WTC11 (cell line): ENCODE data around the gene ABHD10.

Source experiments
- CTCF ChIP-seq: fragments of 200-600 bp; IDR thresholded peaks from 2 replicates; pipeline ENCODE4 v1.8.0; 2022; ENCODE audit warnings: antibody characterized with exemption
- E2F4 ChIP-seq: sonication (generic); formaldehyde crosslinking; IDR thresholded peaks from 2 replicates; pipeline ENCODE4 v1.8.1; 2022; ENCODE audit warnings: low read depth, mild to moderate bottlenecking, moderate library complexity, missing genetic modification reagents, borderline replicate concordance
- HMGA2 ChIP-seq: fragments of 250-450 bp; sonication (Bioruptor Pico); IDR thresholded peaks from 2 replicates; pipeline ENCODE4 v1.4.0; 2021; ENCODE audit warnings: mild to moderate bottlenecking, moderate library complexity
- JAZF1 ChIP-seq: fragments of 250-450 bp; sonication (Bioruptor Pico); IDR thresholded peaks from 2 replicates; pipeline ENCODE4 v1.9.0; 2021; ENCODE audit warnings: moderate library complexity, mild to moderate bottlenecking, inconsistent platforms
- KAT7 ChIP-seq: sonication (generic); formaldehyde crosslinking; IDR thresholded peaks from 2 replicates; pipeline ENCODE4 v1.8.1; 2023; ENCODE audit warnings: missing genetic modification reagents, mild to moderate bottlenecking, borderline replicate concordance
- MYBL2 ChIP-seq: sonication (generic); formaldehyde crosslinking; IDR thresholded peaks from 2 replicates; pipeline ENCODE4 v1.8.1; 2023; ENCODE audit warnings: mild to moderate bottlenecking, moderate library complexity, missing genetic modification reagents
- NR2C2 ChIP-seq: sonication (generic); formaldehyde crosslinking; IDR thresholded peaks from 2 replicates; pipeline ENCODE4 v1.8.0; 2022; ENCODE audit warnings: mild to moderate bottlenecking, missing genetic modification reagents
- SMAD3 ChIP-seq: sonication (generic); formaldehyde crosslinking; IDR thresholded peaks from 2 replicates; pipeline ENCODE4 v1.8.0; 2022; ENCODE audit warnings: missing genetic modification reagents, mild to moderate bottlenecking, borderline replicate concordance
- TP53 ChIP-seq: sonication (generic); formaldehyde crosslinking; IDR thresholded peaks from 2 replicates; pipeline ENCODE4 v1.8.1; 2023; ENCODE audit warnings: mild to moderate bottlenecking, missing genetic modification reagents
- ZNF121 ChIP-seq: sonication (generic); formaldehyde crosslinking; IDR thresholded peaks from 2 replicates; pipeline ENCODE4 v1.8.0; 2023; ENCODE audit warnings: missing genetic modification reagents
- ZNF317 ChIP-seq: sonication (generic); formaldehyde crosslinking; IDR thresholded peaks from 2 replicates; pipeline ENCODE4 v1.8.1; 2023; ENCODE audit warnings: low read depth, mild to moderate bottlenecking, moderate library complexity, missing genetic modification reagents, borderline replicate concordance
- ZNF512 ChIP-seq: sonication (generic); formaldehyde crosslinking; IDR thresholded peaks from 2 replicates; pipeline ENCODE4 v1.8.1; 2022; ENCODE audit warnings: missing genetic modification reagents, borderline replicate concordance
- TF ChIP-seq, protein P1 (sequence below): sonication (generic); formaldehyde crosslinking; conservative IDR thresholded peaks from 2 replicates; pipeline ENCODE4 v1.8.1; 2022; ENCODE audit warnings: mild to moderate bottlenecking, missing genetic modification reagents
- TF ChIP-seq, protein P2 (sequence below): sonication (generic); formaldehyde crosslinking; IDR thresholded peaks from 2 replicates; pipeline ENCODE4 v1.8.0; 2022; ENCODE audit warnings: mild to moderate bottlenecking, missing genetic modification reagents

DNA sequence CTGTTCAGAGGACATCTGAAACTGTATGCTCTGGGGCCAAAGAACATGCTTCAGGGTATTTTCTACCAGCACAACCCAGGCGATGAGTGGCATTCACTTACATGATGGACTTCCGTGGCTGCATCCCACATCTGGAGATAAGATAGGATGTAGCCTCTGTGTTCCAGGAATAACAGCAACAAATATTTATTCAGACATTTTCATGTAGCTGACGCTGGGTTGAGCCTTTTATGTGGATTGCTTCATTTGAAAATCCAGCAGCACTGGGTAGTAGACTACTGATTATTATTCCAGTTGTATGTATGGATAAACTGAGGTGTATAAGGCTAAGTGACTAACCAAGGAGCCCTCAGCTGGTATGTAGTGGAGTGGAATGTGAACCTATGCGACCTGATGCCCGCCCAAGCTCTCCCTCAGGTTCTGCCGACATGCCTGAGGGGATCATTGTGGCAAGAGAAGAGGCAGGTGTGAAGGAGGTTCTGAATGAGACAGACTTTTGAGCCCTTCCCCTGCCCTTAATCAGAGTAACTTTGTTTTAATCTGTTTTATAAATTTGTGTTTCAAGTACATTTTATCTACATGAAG, 25.9 kb upstream of the ABHD10 start:
- TF ChIP-seq CTCF (no peak), TP53 (CRISPR knock-in tag) (no peak), ZNF317 (CRISPR knock-in tag) (no peak), ZNF121 (no peak), SMAD3 (CRISPR knock-in tag) (no peak), KAT7 (no peak), MYBL2 (CRISPR knock-in tag) (no peak), HMGA2 (CRISPR knock-in tag) (no peak), ZNF512 (CRISPR knock-in tag) (no peak), NR2C2 (CRISPR knock-in tag) (no peak), E2F4 (CRISPR knock-in tag) (no peak), JAZF1 (no peak)
- TF ChIP-seq, protein P1, sequence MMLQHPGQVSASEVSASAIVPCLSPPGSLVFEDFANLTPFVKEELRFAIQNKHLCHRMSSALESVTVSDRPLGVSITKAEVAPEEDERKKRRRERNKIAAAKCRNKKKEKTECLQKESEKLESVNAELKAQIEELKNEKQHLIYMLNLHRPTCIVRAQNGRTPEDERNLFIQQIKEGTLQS: no peak
- TF ChIP-seq, protein P2, sequence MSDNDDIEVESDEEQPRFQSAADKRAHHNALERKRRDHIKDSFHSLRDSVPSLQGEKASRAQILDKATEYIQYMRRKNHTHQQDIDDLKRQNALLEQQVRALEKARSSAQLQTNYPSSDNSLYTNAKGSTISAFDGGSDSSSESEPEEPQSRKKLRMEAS (CRISPR knock-in tag): no peak
